Gastroesophageal sphincter (tissue), 4 donors: Measurements from ENCODE around the gene CYP26B1. TPM values are rescaled to one million over a fixed set of nuclear protein-coding genes. Genes with fewer than 3 reads are reported as not detected.

Experiments used
- ATAC-seq: fragments of 150-250 bp; one replicate; pipeline ENCODE4 v1.9.1; 2016; ENCODE audit warnings: mild to moderate bottlenecking, moderate library complexity
- H3K27ac ChIP-seq, 4 donors: fragments of 200-600 bp; sonication (generic) in 3 of 4; 1 replicate in 3 of 4; 2 replicates in 1 of 4; pipeline ENCODE4 v1.5.1; 2016 to 2019
- H3K27me3 ChIP-seq: fragments of 200-600 bp; sonication (generic); one replicate; pipeline ENCODE4 v1.5.1; 2019
- H3K36me3 ChIP-seq, 2 donors: fragments of 200-600 bp; sonication (generic); one replicate each; pipeline ENCODE4 v1.5.1; 2019; ENCODE audit warnings: control low read depth in 1 of 2
- H3K4me1 ChIP-seq, 3 donors: fragments of 200-600 bp; sonication (generic); 1 replicate in 2 of 3; 2 replicates in 1 of 3; pipeline ENCODE4 v1.5.1; 2016 to 2019; ENCODE audit warnings: control low read depth in 2 of 3
- H3K4me3 ChIP-seq, 2 donors: fragments of 200-600 bp; sonication (generic); one replicate each; pipeline ENCODE4 v1.5.1; 2019; ENCODE audit warnings: mild to moderate bottlenecking in 1 of 2, moderate library complexity in 1 of 2
- H3K9me3 ChIP-seq, 3 donors: fragments of 200-600 bp; sonication (generic); one replicate each; pipeline ENCODE4 v1.5.1; 2017 to 2019; ENCODE audit warnings: control low read depth in 2 of 3
- EP300 ChIP-seq: sonication (generic); formaldehyde crosslinking; IDR thresholded peaks from one replicate; pipeline ENCODE4 v1.6.1; 2017; ENCODE audit warnings: antibody characterized with exemption, mild to moderate bottlenecking
- POLR2A ChIP-seq, 2 donors: fragments of 450-650 bp; IDR thresholded peaks; one replicate each; pipeline ENCODE4 v1.6.1; 2017; ENCODE audit warnings: antibody characterized with exemption in 2 of 2, mild to moderate bottlenecking in 2 of 2, moderate library complexity in 1 of 2
- POLR2AphosphoS5 ChIP-seq: sonication (generic); formaldehyde crosslinking; IDR thresholded peaks from one replicate; pipeline ENCODE4 v1.6.1; 2017; ENCODE audit warnings: antibody characterized with exemption
- WGBS, 2 donors: methylation state at CpG; one replicate each; pipeline ENCODE4 v1.1.5; 2018; ENCODE audit warnings: low coverage in 1 of 2; 5-methylcytosine and 5-hydroxymethylcytosine counted together
- total RNA-seq, 4 donors: library from RNA; depleted of rRNA; stranded (reverse); fragments of >200 nt; gene quantifications; one replicate each; pipeline ENCODE4 v1.1.0, GENCODE V29; 2016
- TF ChIP-seq, protein P1 (sequence below), 4 experiments: fragments of 200-600 bp in 2 of 4; fragments of 450-650 bp in 2 of 4; sonication (generic) in 1 of 4; IDR thresholded peaks; one replicate each; pipeline ENCODE4 v1.5.1; 2017 to 2019; ENCODE audit warnings: antibody characterized with exemption in 4 of 4, mild to moderate bottlenecking in 2 of 4, moderate library complexity in 2 of 4

Gene CYP26B1
- total RNA-seq, 4 donors from 2014 or later, result 0.47 to 4.0 (median 1.4) TPM

DNA sequence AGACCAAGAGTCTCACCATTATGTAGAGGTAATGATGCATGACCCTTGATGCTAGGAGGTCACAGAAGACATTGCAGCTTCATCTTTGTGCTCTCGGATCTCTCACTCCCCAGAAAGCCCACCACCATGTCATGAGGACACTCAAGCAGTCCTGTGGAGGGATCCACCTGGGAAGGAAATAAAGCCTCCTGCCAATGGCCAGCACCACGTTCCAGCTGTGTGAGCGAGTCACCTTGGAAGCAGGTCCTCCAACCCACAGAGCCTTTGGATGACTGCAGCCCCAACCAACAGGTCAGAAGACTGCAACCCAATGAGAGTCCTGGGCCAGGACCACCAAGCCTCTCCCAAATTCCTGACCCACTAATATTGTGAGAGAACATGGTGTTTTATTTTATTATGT, 38.4 kb downstream of the CYP26B1 start:
- no peaks in the 10 kb centered on the region for H3K4me1 ChIP-seq
- no peak overlapping the region for H3K4me3 ChIP-seq
- no peaks in the 10 kb centered on the region for H3K9me3 ChIP-seq
- H3K36me3 ChIP-seq, result no peaks in the 10 kb centered on the region
- peaks cover 31% of the 10 kb centered on the region for H3K27me3 ChIP-seq
- ATAC-seq, result no peak
- 80% methylated on average over 2 of the region's 3 CpGs; no CpG with 5 or more reads in 1 of the 2 donors for WGBS, 2 donors
- TF ChIP-seq POLR2AphosphoS5, result no peak
- TF ChIP-seq, protein P1, sequence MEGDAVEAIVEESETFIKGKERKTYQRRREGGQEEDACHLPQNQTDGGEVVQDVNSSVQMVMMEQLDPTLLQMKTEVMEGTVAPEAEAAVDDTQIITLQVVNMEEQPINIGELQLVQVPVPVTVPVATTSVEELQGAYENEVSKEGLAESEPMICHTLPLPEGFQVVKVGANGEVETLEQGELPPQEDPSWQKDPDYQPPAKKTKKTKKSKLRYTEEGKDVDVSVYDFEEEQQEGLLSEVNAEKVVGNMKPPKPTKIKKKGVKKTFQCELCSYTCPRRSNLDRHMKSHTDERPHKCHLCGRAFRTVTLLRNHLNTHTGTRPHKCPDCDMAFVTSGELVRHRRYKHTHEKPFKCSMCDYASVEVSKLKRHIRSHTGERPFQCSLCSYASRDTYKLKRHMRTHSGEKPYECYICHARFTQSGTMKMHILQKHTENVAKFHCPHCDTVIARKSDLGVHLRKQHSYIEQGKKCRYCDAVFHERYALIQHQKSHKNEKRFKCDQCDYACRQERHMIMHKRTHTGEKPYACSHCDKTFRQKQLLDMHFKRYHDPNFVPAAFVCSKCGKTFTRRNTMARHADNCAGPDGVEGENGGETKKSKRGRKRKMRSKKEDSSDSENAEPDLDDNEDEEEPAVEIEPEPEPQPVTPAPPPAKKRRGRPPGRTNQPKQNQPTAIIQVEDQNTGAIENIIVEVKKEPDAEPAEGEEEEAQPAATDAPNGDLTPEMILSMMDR (IDR thresholded peaks at IDR 0.05), result no peak
- no peak for TF ChIP-seq EP300
- no peak for TF ChIP-seq POLR2A (IDR thresholded peaks at IDR 0.05)
- no peak overlapping the region for H3K27ac ChIP-seq

- H3K36me3 ChIP-seq, result no peaks in the 10 kb centered on the region
- no peak for ATAC-seq
- H3K4me1 ChIP-seq, result no peaks in the 10 kb centered on the region
- H3K27ac ChIP-seq, result no peak overlapping the region
- no peaks in the 10 kb centered on the region for H3K9me3 ChIP-seq
- 66 to 71% methylated on average over 3 of the region's 3 CpGs for WGBS, 2 donors
- H3K4me3 ChIP-seq, result no peak overlapping the region
- TF ChIP-seq EP300 (no peak), POLR2A (IDR thresholded peaks at IDR 0.05) (no peak), POLR2AphosphoS5 (no peak)
- TF ChIP-seq, protein P1 (IDR thresholded peaks at IDR 0.05), result no peak
- H3K27me3 ChIP-seq, result peaks cover 40% of the 10 kb centered on the region
These were observed 39.5 kb downstream of the CYP26B1 start for GRCh38 chr2:72108121-72108520.

GRCh38 chr2:72106978-72107377, 40.7 kb downstream of the CYP26B1 start:
- no peak for ATAC-seq
- H3K27me3 ChIP-seq, result peaks cover 42% of the 10 kb centered on the region
- H3K4me1 ChIP-seq, result no peaks in the 10 kb centered on the region
- 48 to 62% methylated on average over 4 of the region's 4 CpGs for WGBS, 2 donors
- TF ChIP-seq, protein P1 (IDR thresholded peaks at IDR 0.05), result no peak
- TF ChIP-seq POLR2A (IDR thresholded peaks at IDR 0.05) (no peak), POLR2AphosphoS5 (no peak), EP300 (no peak)
- no peak overlapping the region for H3K4me3 ChIP-seq
- H3K36me3 ChIP-seq, result no peaks in the 10 kb centered on the region
- H3K9me3 ChIP-seq, result no peaks in the 10 kb centered on the region
- no peak overlapping the region for H3K27ac ChIP-seq

- Histone ChIP-seq H3K9me3 (no peaks in the 10 kb centered on the region), H3K4me3 (no peak overlapping the region), H3K27ac (no peak overlapping the region), H3K36me3 (no peaks in the 10 kb centered on the region), H3K27me3 (peaks cover 32% of the 10 kb centered on the region), H3K4me1 (no peaks in the 10 kb centered on the region)
- no peak for ATAC-seq
- 69 to 84% methylated on average over 3 to 7 of the region's 21 CpGs for WGBS, 2 donors
- TF ChIP-seq, protein P1 (IDR thresholded peaks at IDR 0.05), result no peak
- TF ChIP-seq POLR2AphosphoS5, result no peak
These were observed 42.7 kb downstream of the CYP26B1 start for GRCh38 chr2:72104821-72105588.

- no peak for ATAC-seq
- Histone ChIP-seq H3K9me3 (no peaks in the 10 kb centered on the region), H3K4me3 (no peak overlapping the region), H3K36me3 (no peaks in the 10 kb centered on the region), H3K27ac (no peak overlapping the region), H3K4me1 (no peaks in the 10 kb centered on the region), H3K27me3 (peaks cover 33% of the 10 kb centered on the region)
- TF ChIP-seq POLR2A (IDR thresholded peaks at IDR 0.05), result no peak
- no peak for TF ChIP-seq EP300
- TF ChIP-seq, protein P1 (IDR thresholded peaks at IDR 0.05), result no peak
- no peak for TF ChIP-seq POLR2AphosphoS5
- 76 to 100% methylated on average over 1 to 6 of the region's 8 CpGs for WGBS, 2 donors
These were observed 44.0 kb downstream of the CYP26B1 start for GRCh38 chr2:72103690-72104089.
